B cell (primary cell): ENCODE measurements around the gene TACR2. TPM values are rescaled to one million over a fixed set of nuclear protein-coding genes. Genes with fewer than 3 reads are reported as not detected.

ENCODE experiments used
- ATAC-seq: fragments of 200-7000 bp; cut with Tn5 transposase; one replicate; pipeline ENCODE4 v1.10.0; 2021; ENCODE audit warnings: low read depth, mild to moderate bottlenecking, moderate number of reproducible peaks, moderate library complexity
- CTCF ChIA-PET: fragments of 350-600 bp; sonication (Branson Sonifier 250); formaldehyde crosslinking; loops from one replicate; lab custom pipeline; 2021; ENCODE audit warnings: antibody characterized with exemption, inconsistent platforms; lab: Charles Lee
- POLR2A ChIA-PET: fragments of 350-600 bp; sonication (Branson Sonifier 250); formaldehyde crosslinking; loops from one replicate; lab custom pipeline; 2021; ENCODE audit warnings: antibody characterized with exemption; lab: Charles Lee
- DNase-seq: peaks from one replicate; pipeline ENCODE4 v3.0.0; 2013
- H2AFZ ChIP-seq: 2 replicates; pipeline ENCODE4 v1.6.1; 2012; ENCODE audit warnings: mild to moderate bottlenecking, low read depth, low read length; ENCODE audit not compliant: insufficient read depth, poor library complexity, severe bottlenecking
- H3K27ac ChIP-seq, 2 donors: 1 replicate in 1 of 2; 2 replicates in 1 of 2; pipeline ENCODE4 v1.5.1; 2012 to 2013; ENCODE audit warnings: low read length in 2 of 2, mild to moderate bottlenecking in 2 of 2, moderate library complexity in 1 of 2
- H3K27me3 ChIP-seq, 4 experiments: fragments of 200-600 bp in 1 of 4; sonication (generic) in 1 of 4; replicated peaks in 1 of 4; 1 replicate in 2 of 4; 2 replicates in 2 of 4; pipeline versions ENCODE4 v1.6.1 to v1.7.0; 2013 to 2016; ENCODE audit warnings: low read length in 3 of 4, mild to moderate bottlenecking in 2 of 4, mixed read lengths in 1 of 4, moderate library complexity in 1 of 4; ENCODE audit not compliant: insufficient read depth in 4 of 4, control insufficient read depth in 3 of 4; ENCODE audit errors: control extremely low read depth in 1 of 4
- H3K36me3 ChIP-seq, 2 experiments: replicated peaks in 1 of 2; 1 replicate in 1 of 2; 2 replicates in 1 of 2; pipeline versions ENCODE4 v1.6.1 to v1.7.1; 2013; ENCODE audit warnings: low read length in 1 of 2; ENCODE audit not compliant: insufficient read depth in 2 of 2, control insufficient read depth in 1 of 2; ENCODE audit errors: control extremely low read depth in 1 of 2, extremely low read depth in 1 of 2
- H3K4me1 ChIP-seq, 2 donors: fragments of 200-600 bp in 1 of 2; sonication (generic) in 1 of 2; 1 replicate in 1 of 2; 2 replicates in 1 of 2; pipeline versions ENCODE4 v1.5.1 to v1.6.1; 2013 to 2017; ENCODE audit warnings: low read length in 2 of 2; ENCODE audit not compliant: control insufficient read depth in 2 of 2, insufficient read depth in 2 of 2
- H3K4me2 ChIP-seq: replicated peaks from 2 replicates; pipeline ENCODE3; 2012; ENCODE audit warnings: mild to moderate bottlenecking, low read depth, low read length; ENCODE audit not compliant: poor library complexity, severe bottlenecking
- H3K4me3 ChIP-seq, 5 experiments: fragments of 200-600 bp in 1 of 5; sonication (generic) in 1 of 5; 1 replicate in 3 of 5; 2 replicates in 2 of 5; pipeline versions ENCODE4 v1.5.1 to v1.7.0; 2011 to 2016; ENCODE audit warnings: low read length in 4 of 5, mild to moderate bottlenecking in 4 of 5, low read depth in 2 of 5, control low read depth in 1 of 5, moderate library complexity in 1 of 5; ENCODE audit not compliant: insufficient read depth in 1 of 5; ENCODE audit errors: control extremely low read depth in 1 of 5, extremely low read depth in 1 of 5
- H3K79me2 ChIP-seq: fragments of 200-600 bp; sonication (generic); one replicate; pipeline ENCODE4 v1.6.0; 2016; ENCODE audit warnings: low read length; ENCODE audit not compliant: control insufficient read depth, insufficient read depth
- H3K9ac ChIP-seq: fragments of 200-600 bp; sonication (generic); 2 replicates; pipeline ENCODE4 v1.6.1; 2017; ENCODE audit warnings: mild to moderate bottlenecking, low read length, moderate library complexity
- H3K9me3 ChIP-seq, 3 donors: one replicate each; pipeline versions ENCODE4 v1.6.1 to v1.7.1; 2013; ENCODE audit warnings: low read length in 2 of 3; ENCODE audit not compliant: control insufficient read depth in 2 of 3, insufficient read depth in 1 of 3; ENCODE audit errors: control extremely low read depth in 1 of 3
- H4K20me1 ChIP-seq: 2 replicates; pipeline ENCODE4 v1.6.0; 2012; ENCODE audit warnings: mild to moderate bottlenecking, low read length; ENCODE audit not compliant: insufficient read depth, control insufficient read depth, poor library complexity, severe bottlenecking
- H3K27ac Mint-ChIP-seq: one replicate; pipeline ENCODE4 v1.8.0; 2021; ENCODE audit warnings: mixed read lengths
- H3K27me3 Mint-ChIP-seq: one replicate; pipeline ENCODE4 v1.8.0; 2021; ENCODE audit warnings: mixed read lengths
- H3K4me1 Mint-ChIP-seq: one replicate; pipeline ENCODE4 v1.8.0; 2021; ENCODE audit warnings: mixed read lengths
- H3K4me3 Mint-ChIP-seq: one replicate; pipeline ENCODE4 v1.8.0; 2021; ENCODE audit warnings: mixed read lengths
- H3K9me3 Mint-ChIP-seq: one replicate; pipeline ENCODE4 v1.8.0; 2022; ENCODE audit warnings: mixed read lengths; ENCODE audit not compliant: insufficient read depth
- EZH2 ChIP-seq: IDR thresholded peaks from 2 replicates; pipeline ENCODE4 v1.6.1; 2012; ENCODE audit warnings: borderline replicate concordance, low read depth, mild to moderate bottlenecking, moderate library complexity, low read length; ENCODE audit not compliant: insufficient read depth, poor library complexity, severe bottlenecking
- WGBS: methylation state at CpG from one replicate; pipeline ENCODE4 v1.1.5; 2013; ENCODE audit warnings: missing lambda C conversion rate; ENCODE audit not compliant: insufficient coverage; 5-methylcytosine and 5-hydroxymethylcytosine counted together
- intact Hi-C: fragments of 100-400 bp; cut with micrococcal nuclease; formaldehyde crosslinking; loops from one replicate; pipeline ENCODE4 v1.10.0; 2022
- polyA plus RNA-seq: library from polyadenylated mRNA; depleted of rRNA; stranded (reverse); fragments of >200 nt; gene quantifications from 2 replicates; pipeline ENCODE4 v1.2.3, GENCODE V29; 2012
- total RNA-seq, 2 donors: library from RNA; stranded (reverse); fragments of 120-200 nt in 1 of 2; gene quantifications; 1 replicate in 1 of 2; 2 replicates in 1 of 2; pipeline versions ENCODE4 v1.2.3 to v1.2.4, GENCODE V29; 2013 to 2022
- TF ChIP-seq, protein P1 (sequence below): fragments of 200-600 bp; IDR thresholded peaks from one replicate; pipeline ENCODE4 v1.8.0; 2022; ENCODE audit warnings: antibody characterized with exemption, mild to moderate bottlenecking

The TACR2 gene
- total and polyA plus RNA-seq, 2 donors (not counting 1 experiment from before 2014, with no cell fraction given): 0.18 TPM; not detected in 1

DNA sequence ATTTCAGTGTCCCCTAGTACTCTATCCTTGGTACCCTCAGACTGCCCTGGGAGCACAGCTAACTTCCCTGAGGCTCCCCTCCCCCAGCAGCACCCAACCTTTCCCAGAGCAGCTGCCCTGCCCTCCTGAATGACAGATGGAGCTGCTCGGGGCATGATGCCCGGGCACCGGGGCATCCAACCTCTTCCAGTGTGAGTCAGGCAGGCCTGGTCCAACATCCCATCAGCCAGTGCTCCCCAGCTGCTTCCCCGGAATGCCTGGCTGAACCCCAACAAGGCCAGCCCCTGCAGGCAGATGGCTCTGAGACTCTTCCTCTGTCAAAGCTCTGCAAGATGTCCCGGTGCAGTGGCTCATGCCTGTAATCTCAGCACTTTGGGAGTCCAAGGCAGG is 22.6 kb upstream of the TACR2 start:
- H4K20me1 ChIP-seq: no peaks in the 10 kb centered on the region
- no peak for ATAC-seq
- H3K4me1 ChIP-seq: no peaks in the 10 kb centered on the region
- TF ChIP-seq, protein P1, sequence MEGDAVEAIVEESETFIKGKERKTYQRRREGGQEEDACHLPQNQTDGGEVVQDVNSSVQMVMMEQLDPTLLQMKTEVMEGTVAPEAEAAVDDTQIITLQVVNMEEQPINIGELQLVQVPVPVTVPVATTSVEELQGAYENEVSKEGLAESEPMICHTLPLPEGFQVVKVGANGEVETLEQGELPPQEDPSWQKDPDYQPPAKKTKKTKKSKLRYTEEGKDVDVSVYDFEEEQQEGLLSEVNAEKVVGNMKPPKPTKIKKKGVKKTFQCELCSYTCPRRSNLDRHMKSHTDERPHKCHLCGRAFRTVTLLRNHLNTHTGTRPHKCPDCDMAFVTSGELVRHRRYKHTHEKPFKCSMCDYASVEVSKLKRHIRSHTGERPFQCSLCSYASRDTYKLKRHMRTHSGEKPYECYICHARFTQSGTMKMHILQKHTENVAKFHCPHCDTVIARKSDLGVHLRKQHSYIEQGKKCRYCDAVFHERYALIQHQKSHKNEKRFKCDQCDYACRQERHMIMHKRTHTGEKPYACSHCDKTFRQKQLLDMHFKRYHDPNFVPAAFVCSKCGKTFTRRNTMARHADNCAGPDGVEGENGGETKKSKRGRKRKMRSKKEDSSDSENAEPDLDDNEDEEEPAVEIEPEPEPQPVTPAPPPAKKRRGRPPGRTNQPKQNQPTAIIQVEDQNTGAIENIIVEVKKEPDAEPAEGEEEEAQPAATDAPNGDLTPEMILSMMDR: no peak
- no peak for TF ChIP-seq EZH2
- CTCF ChIA-PET: no interaction called here
- no peaks in the 10 kb centered on the region for H3K79me2 ChIP-seq
- DNase-seq: no peak
- peaks cover 0 to 12% (median 0%) of the 10 kb centered on the region in 4 experiments for H3K27me3 ChIP-seq
- 87% methylated on average over 5 of the region's 5 CpGs for WGBS
- H3K27ac ChIP-seq: no peak overlapping the region
- H3K4me3 ChIP-seq: no peak overlapping the region
- no peak overlapping the region for H2AFZ ChIP-seq
- H3K36me3 ChIP-seq: no peaks in the 10 kb centered on the region
- H3K27me3 Mint-ChIP-seq: peaks cover 30% of the 10 kb centered on the region
- intact Hi-C loops: no loop called here
- no peak overlapping the region for H3K27ac Mint-ChIP-seq
- no peak overlapping the region for H3K4me2 ChIP-seq
- H3K4me1 Mint-ChIP-seq: no peaks in the 10 kb centered on the region
- H3K9me3 Mint-ChIP-seq: no peaks in the 10 kb centered on the region
- peaks cover 0 to 5% (median 0%) of the 10 kb centered on the region in 3 donors for H3K9me3 ChIP-seq
- H3K9ac ChIP-seq: no peak overlapping the region
- POLR2A ChIA-PET: no interaction called here
- no peak overlapping the region for H3K4me3 Mint-ChIP-seq

DNA sequence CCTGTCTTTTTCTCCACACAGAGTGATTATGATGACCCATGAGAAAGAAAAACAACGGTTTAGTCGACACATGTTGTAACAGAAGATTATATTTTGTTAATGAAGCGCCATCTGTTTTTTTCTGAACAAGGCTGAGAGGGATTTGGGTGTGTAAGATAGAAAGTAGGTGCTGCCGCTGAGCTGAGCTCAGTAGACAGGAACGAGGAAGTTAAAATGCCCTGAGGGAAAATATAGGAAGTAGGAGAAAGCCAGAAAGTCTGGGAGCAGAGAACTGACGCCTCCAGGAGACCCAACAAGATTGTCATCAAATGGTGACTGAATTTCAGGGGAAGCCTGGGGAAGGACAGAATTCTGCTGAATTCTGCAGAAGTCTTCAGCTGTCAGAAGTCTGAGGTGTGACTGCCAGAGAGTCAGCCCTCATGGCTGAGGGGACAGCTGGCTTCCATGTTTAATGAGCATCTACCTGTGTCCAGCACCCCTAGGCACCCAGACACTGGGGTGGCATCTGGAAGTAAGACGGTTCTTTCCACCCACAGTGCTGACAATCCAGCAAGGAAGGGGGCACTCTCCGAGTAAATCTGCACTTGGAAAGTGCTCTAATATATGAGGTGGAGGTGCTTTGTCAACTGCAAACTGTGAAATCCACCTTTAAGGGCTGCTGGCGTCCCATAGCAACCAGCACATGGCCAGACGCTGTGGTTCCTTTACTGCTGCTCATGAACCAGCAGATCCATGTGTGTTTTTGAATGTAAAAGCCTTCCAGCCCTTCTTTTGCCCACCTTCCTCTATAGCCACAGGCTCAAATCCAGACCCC is 22.0 kb upstream of the TACR2 start:
- H3K27ac Mint-ChIP-seq: no peak overlapping the region
- no peak overlapping the region for H3K4me3 ChIP-seq
- H3K4me2 ChIP-seq: no peak overlapping the region
- TF ChIP-seq, protein P1: no peak
- no peak for TF ChIP-seq EZH2
- no peak overlapping the region for H3K9ac ChIP-seq
- H3K4me1 Mint-ChIP-seq: no peaks in the 10 kb centered on the region
- 37% methylated on average over 9 of the region's 10 CpGs for WGBS
- H3K36me3 ChIP-seq: no peaks in the 10 kb centered on the region
- H3K9me3 ChIP-seq: peaks cover 0 to 5% (median 0%) of the 10 kb centered on the region in 3 donors
- ChIA-PET CTCF (no interaction called here), POLR2A (no interaction called here)
- H2AFZ ChIP-seq: no peak overlapping the region
- peaks cover 34% of the 10 kb centered on the region for H3K27me3 Mint-ChIP-seq
- ATAC-seq (no peak), DNase-seq (no peak)
- no peak overlapping the region for H3K4me3 Mint-ChIP-seq
- intact Hi-C loops: no loop called here
- H3K9me3 Mint-ChIP-seq: no peaks in the 10 kb centered on the region
- H3K4me1 ChIP-seq: no peaks in the 10 kb centered on the region
- H3K27me3 ChIP-seq: peaks cover 0 to 11% (median 0%) of the 10 kb centered on the region in 4 experiments
- H3K79me2 ChIP-seq: no peaks in the 10 kb centered on the region
- no peaks in the 10 kb centered on the region for H4K20me1 ChIP-seq
- no peak overlapping the region for H3K27ac ChIP-seq
